NCI-H345 treated with DMSO at 0.1 percent for 48 hours (cell line): ENCODE measurements around the gene TMEM201.

Source experiments
- DNase-seq: peaks from one replicate; lab custom pipeline; 2025; ENCODE audit not compliant: unreplicated experiment; lab: John Stamatoyannopoulos, UW

Gene TMEM201

GRCh38 chr1:9576903-9577302 is 11.8 kb upstream of the TMEM201 start:
- DNase-seq = no peak

- DNase-seq = no peak
Measured at GRCh38 chr1:9577423-9577822, 11.3 kb upstream of the TMEM201 start.

- no peak for DNase-seq
Measured at GRCh38 chr1:9580942-9581341, 7.8 kb upstream of the TMEM201 start.

- no peak for DNase-seq
Measured at GRCh38 chr1:9586147-9586766, 2.5 kb upstream of the TMEM201 start.

- DNase-seq = no peak
Measured at GRCh38 chr1:9589144-9589718, 520 bp downstream of the TMEM201 start.

- DNase-seq = no peak
Measured at GRCh38 chr1:9589719-9590157, 1.0 kb downstream of the TMEM201 start.

- DNase-seq = no peak
Measured at GRCh38 chr1:9590201-9590600, 1.5 kb downstream of the TMEM201 start.

GRCh38 chr1:9590945-9591668 is 2.4 kb downstream of the TMEM201 start:
- no peak for DNase-seq

- DNase-seq = no peak
Measured at GRCh38 chr1:9591669-9592509, 3.2 kb downstream of the TMEM201 start.

- DNase-seq = no peak
Measured at GRCh38 chr1:9592510-9593075, 3.9 kb downstream of the TMEM201 start.

GRCh38 chr1:9593147-9593491 is 4.4 kb downstream of the TMEM201 start:
- no peak for DNase-seq

GRCh38 chr1:9593492-9594465 is 5.1 kb downstream of the TMEM201 start:
- DNase-seq = peak; percentile 22

- DNase-seq = no peak
Measured at GRCh38 chr1:9594471-9595155, 5.9 kb downstream of the TMEM201 start.

- DNase-seq = no peak
Measured at GRCh38 chr1:9595156-9595967, 6.7 kb downstream of the TMEM201 start.

GRCh38 chr1:9595968-9596340 is 7.2 kb downstream of the TMEM201 start:
- DNase-seq = no peak

GRCh38 chr1:9596415-9597123 is 7.9 kb downstream of the TMEM201 start:
- DNase-seq = no peak

- DNase-seq = no peak
Measured at GRCh38 chr1:9597361-9598315, 8.9 kb downstream of the TMEM201 start.
